Ishikawa (cell line): ENCODE data around the gene EPHA6.

Experiments
- CEBPB ChIP-seq: IDR thresholded peaks from 2 replicates; pipeline ENCODE4 v1.6.1; 2012
- CREB1 ChIP-seq: IDR thresholded peaks from 2 replicates; pipeline ENCODE4 v1.6.1; 2012; ENCODE audit warnings: low read depth
- EGR1 ChIP-seq: IDR thresholded peaks from 2 replicates; pipeline ENCODE4 v1.6.1; 2012
- EP300 ChIP-seq: IDR thresholded peaks from 2 replicates; pipeline ENCODE4 v1.6.1; 2012; ENCODE audit warnings: borderline replicate concordance
- FOXM1 ChIP-seq: IDR thresholded peaks from 2 replicates; pipeline ENCODE4 v1.6.1; 2012; ENCODE audit warnings: low read depth, borderline replicate concordance
- NFIC ChIP-seq: IDR thresholded peaks from 2 replicates; pipeline ENCODE4 v1.6.1; 2012
- RAD21 ChIP-seq: IDR thresholded peaks from 2 replicates; pipeline ENCODE4 v1.6.1; 2012; ENCODE audit warnings: low read depth
- REST ChIP-seq: IDR thresholded peaks from 2 replicates; pipeline ENCODE4 v1.6.1; 2012; ENCODE audit warnings: low read depth, mild to moderate bottlenecking
- TAF1 ChIP-seq: IDR thresholded peaks from 2 replicates; pipeline ENCODE4 v1.6.1; 2012; ENCODE audit warnings: low read depth, mild to moderate bottlenecking
- TEAD4 ChIP-seq: IDR thresholded peaks from 2 replicates; pipeline ENCODE4 v1.6.1; 2012
- YY1 ChIP-seq: IDR thresholded peaks from 2 replicates; pipeline ENCODE4 v1.6.1; 2012; ENCODE audit warnings: low read depth
- TF ChIP-seq, protein P1 (sequence below): IDR thresholded peaks from 2 replicates; pipeline ENCODE4 v1.6.1; 2012

- TF ChIP-seq NFIC = no peak
- TF ChIP-seq CEBPB = no peak
- TF ChIP-seq, protein P1, sequence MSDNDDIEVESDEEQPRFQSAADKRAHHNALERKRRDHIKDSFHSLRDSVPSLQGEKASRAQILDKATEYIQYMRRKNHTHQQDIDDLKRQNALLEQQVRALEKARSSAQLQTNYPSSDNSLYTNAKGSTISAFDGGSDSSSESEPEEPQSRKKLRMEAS = no peak
- no peak for TF ChIP-seq RAD21
- TF ChIP-seq FOXM1 = no peak
- no peak for TF ChIP-seq YY1
- TF ChIP-seq TAF1 = no peak
- no peak for TF ChIP-seq EGR1
- TF ChIP-seq REST = no peak
- TF ChIP-seq CREB1 = no peak
- no peak for TF ChIP-seq TEAD4
- no peak for TF ChIP-seq EP300
Observed at GRCh38 chr3:96991800-96992365, 177.5 kb downstream of the EPHA6 start.
